Sigmoid colon (tissue), 4 donors: ENCODE data around the gene SMAGP.

ENCODE experiments used
- EP300 ChIP-seq, 4 donors: sonication (generic); formaldehyde crosslinking; IDR thresholded peaks; one replicate each; pipeline ENCODE4 v1.6.1; 2017; ENCODE audit warnings: antibody characterized with exemption in 4 of 4
- POLR2A ChIP-seq, 2 donors: fragments of 450-650 bp; IDR thresholded peaks; one replicate each; pipeline ENCODE4 v1.6.1; 2016; ENCODE audit warnings: antibody characterized with exemption in 2 of 2, mild to moderate bottlenecking in 2 of 2, moderate library complexity in 2 of 2
- TF ChIP-seq, protein P1 (sequence below), 4 experiments: fragments of 450-650 bp in 3 of 4; fragments of 200-600 bp in 1 of 4; IDR thresholded peaks; one replicate each; pipeline ENCODE4 v1.5.1; 2016 to 2019; ENCODE audit warnings: antibody characterized with exemption in 4 of 4, mild to moderate bottlenecking in 3 of 4, moderate library complexity in 2 of 4

- TF ChIP-seq, protein P1, sequence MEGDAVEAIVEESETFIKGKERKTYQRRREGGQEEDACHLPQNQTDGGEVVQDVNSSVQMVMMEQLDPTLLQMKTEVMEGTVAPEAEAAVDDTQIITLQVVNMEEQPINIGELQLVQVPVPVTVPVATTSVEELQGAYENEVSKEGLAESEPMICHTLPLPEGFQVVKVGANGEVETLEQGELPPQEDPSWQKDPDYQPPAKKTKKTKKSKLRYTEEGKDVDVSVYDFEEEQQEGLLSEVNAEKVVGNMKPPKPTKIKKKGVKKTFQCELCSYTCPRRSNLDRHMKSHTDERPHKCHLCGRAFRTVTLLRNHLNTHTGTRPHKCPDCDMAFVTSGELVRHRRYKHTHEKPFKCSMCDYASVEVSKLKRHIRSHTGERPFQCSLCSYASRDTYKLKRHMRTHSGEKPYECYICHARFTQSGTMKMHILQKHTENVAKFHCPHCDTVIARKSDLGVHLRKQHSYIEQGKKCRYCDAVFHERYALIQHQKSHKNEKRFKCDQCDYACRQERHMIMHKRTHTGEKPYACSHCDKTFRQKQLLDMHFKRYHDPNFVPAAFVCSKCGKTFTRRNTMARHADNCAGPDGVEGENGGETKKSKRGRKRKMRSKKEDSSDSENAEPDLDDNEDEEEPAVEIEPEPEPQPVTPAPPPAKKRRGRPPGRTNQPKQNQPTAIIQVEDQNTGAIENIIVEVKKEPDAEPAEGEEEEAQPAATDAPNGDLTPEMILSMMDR (IDR thresholded peaks at IDR 0.05): no peak
- no peak for TF ChIP-seq POLR2A (IDR thresholded peaks at IDR 0.05)
- no peak for TF ChIP-seq EP300 (IDR thresholded peaks at IDR 0.05)
Observed at GRCh38 chr12:51210690-51211395, 59.4 kb downstream of the SMAGP start.
